ENCODE measurements around the gene YWHAB. TPM values are rescaled to one million over a fixed set of nuclear protein-coding genes. Genes with fewer than 3 reads are reported as not detected.
A peak's percentile ranks its signal among the peaks of the same experiment; 100 is the strongest.
"Not testable (repeated sequence)": the region's sequence is repeated elsewhere in the genome, so short reads cannot be mapped to it uniquely, and the experiment has no call there.

YWHAB gene
- total RNA-seq, 1 donor from 2014 or later = 43.2 TPM

DNA sequence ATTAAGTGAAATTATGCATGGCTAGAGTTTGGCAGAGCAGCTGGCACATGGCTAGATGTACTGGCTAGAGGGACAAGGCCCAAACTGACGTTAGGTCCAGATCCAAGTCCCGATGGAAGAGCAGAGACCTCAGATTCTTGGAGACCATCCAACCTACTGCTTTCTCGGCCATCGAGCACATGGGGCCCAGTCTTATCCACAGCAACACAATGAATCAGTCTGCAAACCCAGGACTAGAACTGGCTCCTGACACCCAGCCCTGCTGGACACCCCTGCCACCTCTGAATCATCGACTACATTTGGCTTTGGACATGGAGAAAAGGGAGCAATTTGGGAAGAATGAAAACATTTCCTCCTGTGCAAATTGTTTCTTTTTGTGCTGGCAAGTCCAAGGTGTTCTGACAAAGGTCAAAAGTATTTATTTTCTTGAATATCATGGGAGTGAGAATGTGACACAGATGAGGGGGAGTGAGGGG is 23.9 kb upstream of the YWHAB start:
- DNase-seq (ENCODE audit: low read depth) = peak; percentile 39
- TF ChIP-seq, protein P1, sequence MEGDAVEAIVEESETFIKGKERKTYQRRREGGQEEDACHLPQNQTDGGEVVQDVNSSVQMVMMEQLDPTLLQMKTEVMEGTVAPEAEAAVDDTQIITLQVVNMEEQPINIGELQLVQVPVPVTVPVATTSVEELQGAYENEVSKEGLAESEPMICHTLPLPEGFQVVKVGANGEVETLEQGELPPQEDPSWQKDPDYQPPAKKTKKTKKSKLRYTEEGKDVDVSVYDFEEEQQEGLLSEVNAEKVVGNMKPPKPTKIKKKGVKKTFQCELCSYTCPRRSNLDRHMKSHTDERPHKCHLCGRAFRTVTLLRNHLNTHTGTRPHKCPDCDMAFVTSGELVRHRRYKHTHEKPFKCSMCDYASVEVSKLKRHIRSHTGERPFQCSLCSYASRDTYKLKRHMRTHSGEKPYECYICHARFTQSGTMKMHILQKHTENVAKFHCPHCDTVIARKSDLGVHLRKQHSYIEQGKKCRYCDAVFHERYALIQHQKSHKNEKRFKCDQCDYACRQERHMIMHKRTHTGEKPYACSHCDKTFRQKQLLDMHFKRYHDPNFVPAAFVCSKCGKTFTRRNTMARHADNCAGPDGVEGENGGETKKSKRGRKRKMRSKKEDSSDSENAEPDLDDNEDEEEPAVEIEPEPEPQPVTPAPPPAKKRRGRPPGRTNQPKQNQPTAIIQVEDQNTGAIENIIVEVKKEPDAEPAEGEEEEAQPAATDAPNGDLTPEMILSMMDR (IDR thresholded peaks at IDR 0.05; ENCODE audit: insufficient read depth, low read length, severe bottlenecking) = no peak
- no peak for FAIRE-seq
- H3K27me3 ChIP-seq (ENCODE audit: control insufficient read depth, insufficient read depth, low read length) = peaks cover 5% of the 10 kb centered on the region
- no peaks in the 10 kb centered on the region for H3K36me3 ChIP-seq (ENCODE audit: control insufficient read depth, insufficient read depth, low read length)
- H3K4me3 ChIP-seq (ENCODE audit: low read depth, low read length) = no peak overlapping the region

DNA sequence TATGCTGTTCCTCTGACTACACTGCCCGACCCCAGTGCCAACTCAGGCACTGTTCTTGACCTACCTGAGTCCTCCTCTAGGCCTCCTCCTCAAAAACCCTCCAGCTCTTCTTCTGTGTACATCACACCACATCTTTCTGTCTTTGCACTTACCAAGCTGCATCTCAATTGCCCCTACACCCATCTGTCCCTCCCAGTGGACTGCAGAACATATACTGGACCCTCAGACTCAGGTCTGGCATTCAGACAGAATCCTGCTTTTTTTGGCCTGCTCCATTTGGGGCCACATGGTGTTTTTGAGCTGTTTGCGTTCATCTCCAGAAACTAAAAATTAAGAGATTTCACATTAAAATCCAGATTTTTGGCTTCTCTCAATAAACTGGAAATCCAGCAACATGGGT is 23.2 kb upstream of the YWHAB start:
- Histone ChIP-seq H3K27me3 (ENCODE audit: control insufficient read depth, insufficient read depth, low read length) (peaks cover 9% of the 10 kb centered on the region), H3K36me3 (ENCODE audit: control insufficient read depth, insufficient read depth, low read length) (no peaks in the 10 kb centered on the region), H3K4me3 (ENCODE audit: low read depth, low read length) (no peak overlapping the region)
- no peak for FAIRE-seq
- no peak for DNase-seq (ENCODE audit: low read depth)
- TF ChIP-seq, protein P1 (IDR thresholded peaks at IDR 0.05; ENCODE audit: insufficient read depth, low read length, severe bottlenecking) = no peak

DNA sequence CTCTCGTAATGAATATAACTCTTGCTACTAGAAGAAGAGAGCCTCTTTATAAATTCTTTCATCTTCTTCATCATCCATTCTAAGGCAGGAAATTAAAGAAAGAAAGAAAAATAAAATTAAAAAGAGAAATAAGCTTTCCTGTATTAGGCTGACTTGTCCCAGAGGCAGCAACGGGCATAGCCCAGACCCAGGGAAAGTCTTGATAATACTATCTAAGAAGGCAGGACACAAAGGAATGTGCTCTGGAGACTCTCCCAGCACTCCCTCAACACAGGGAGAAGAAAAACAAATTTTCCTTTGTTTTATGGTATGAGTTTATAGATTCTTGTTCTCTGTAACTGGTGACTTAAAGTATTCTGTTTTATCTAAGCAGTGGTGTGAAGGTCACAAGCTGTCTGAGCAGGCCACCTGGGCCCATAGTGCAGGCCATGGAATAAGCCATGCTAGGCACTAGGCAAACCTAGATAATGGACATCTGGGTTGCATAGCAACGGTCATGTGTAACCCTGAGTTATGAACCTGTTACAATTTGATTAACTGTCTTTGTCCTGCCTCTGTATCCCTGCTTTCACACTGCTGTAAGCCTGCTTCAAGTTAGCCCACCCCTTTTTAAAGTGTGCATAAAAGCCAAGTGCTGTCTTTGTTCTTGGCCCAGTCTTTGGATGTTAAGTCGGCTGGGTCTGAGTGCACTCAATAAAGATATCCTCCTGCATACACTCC is 22.0 kb upstream of the YWHAB start:
- FAIRE-seq; DNase-seq (ENCODE audit: low read depth); H3K4me3 ChIP-seq (ENCODE audit: low read depth, low read length); H3K36me3 ChIP-seq (ENCODE audit: control insufficient read depth, insufficient read depth, low read length): not testable (repeated sequence)
- peaks cover 12% of the 10 kb centered on the region for H3K27me3 ChIP-seq (ENCODE audit: control insufficient read depth, insufficient read depth, low read length)

DNA sequence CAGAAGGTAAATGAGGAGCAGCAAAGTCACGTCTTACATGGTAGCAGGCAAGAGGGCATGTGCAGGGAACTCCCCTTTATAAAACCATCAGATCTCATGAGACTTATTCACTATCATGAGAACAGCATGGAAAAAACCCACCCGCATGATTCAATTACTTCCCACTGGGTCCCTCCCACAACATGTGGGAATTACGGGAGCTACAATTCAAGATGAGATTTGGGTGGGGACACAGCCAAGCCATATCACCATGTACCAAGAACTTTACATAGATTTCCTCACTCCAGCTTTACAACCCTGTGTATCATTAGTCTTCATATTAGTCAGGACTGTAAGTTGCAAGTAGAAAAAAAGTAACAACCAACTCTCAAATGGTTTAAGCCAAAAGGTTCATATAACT is 21.0 kb upstream of the YWHAB start:
- not testable (repeated sequence) for H3K4me3 ChIP-seq (ENCODE audit: low read depth, low read length); FAIRE-seq; H3K36me3 ChIP-seq (ENCODE audit: control insufficient read depth, insufficient read depth, low read length); DNase-seq (ENCODE audit: low read depth)
- peaks cover 13% of the 10 kb centered on the region for H3K27me3 ChIP-seq (ENCODE audit: control insufficient read depth, insufficient read depth, low read length)

DNA sequence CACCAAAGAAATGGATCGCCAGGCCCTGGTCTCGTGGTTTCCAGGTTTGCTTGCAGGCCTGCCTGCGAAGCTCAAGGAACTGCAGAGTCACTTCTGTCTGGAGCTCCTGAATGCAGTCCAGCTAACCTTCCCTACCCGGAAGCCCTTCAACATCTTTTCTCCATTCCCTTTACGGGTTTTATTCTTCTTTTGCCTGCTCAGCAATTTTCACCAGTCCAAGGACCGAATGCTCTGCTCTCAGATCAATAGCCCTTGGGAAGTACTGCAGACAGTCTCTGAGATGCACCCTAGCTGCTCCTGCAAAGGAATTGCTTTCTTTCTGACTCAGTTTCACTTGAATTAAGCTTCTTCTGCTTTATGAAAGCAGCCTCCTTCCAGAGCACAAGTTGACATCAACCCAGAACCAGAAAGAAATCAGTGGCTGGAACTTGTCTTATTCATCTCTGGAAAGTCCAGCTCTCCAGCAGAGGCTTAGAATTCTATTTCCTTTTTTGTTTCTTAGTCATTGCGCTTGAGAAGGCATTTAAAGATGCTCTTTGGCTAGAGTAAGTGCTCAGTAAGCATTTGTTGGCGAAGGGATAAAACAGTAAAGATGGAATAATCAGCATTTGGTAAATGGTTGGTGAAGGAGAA is 18.7 kb upstream of the YWHAB start:
- TF ChIP-seq, protein P1 (IDR thresholded peaks at IDR 0.05; ENCODE audit: insufficient read depth, low read length, severe bottlenecking) = no peak
- H3K27me3 ChIP-seq (ENCODE audit: control insufficient read depth, insufficient read depth, low read length) = peaks cover 15% of the 10 kb centered on the region
- DNase-seq (ENCODE audit: low read depth) (no peak), FAIRE-seq (no peak)
- H3K36me3 ChIP-seq (ENCODE audit: control insufficient read depth, insufficient read depth, low read length) = no peaks in the 10 kb centered on the region
- no peak overlapping the region for H3K4me3 ChIP-seq (ENCODE audit: low read depth, low read length)

DNA sequence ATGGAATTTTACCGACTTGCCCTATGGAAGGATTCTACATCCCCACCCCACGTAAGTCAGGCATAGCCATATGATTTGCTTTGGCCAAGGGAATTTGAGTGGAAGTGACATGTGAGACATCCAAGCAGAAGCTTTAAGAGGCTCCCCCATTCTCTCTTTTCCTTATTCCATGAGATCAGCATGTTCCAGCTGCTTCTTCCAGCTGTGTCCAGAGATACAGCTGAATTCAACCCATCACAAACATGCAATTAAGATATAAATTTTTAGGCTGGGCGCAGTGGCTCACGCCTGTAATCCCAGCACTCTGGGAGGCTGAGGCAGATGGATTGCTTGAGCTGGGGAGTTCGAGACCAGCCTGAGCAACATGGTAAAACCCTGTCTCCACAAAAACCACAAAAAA is 16.0 kb upstream of the YWHAB start:
- DNase-seq (ENCODE audit: low read depth) (no peak), FAIRE-seq (no peak)
- Histone ChIP-seq H3K27me3 (ENCODE audit: control insufficient read depth, insufficient read depth, low read length) (peaks cover 15% of the 10 kb centered on the region), H3K4me3 (ENCODE audit: low read depth, low read length) (no peak overlapping the region), H3K36me3 (ENCODE audit: control insufficient read depth, insufficient read depth, low read length) (no peaks in the 10 kb centered on the region)
- TF ChIP-seq, protein P1 (IDR thresholded peaks at IDR 0.05; ENCODE audit: insufficient read depth, low read length, severe bottlenecking) = no peak

DNA sequence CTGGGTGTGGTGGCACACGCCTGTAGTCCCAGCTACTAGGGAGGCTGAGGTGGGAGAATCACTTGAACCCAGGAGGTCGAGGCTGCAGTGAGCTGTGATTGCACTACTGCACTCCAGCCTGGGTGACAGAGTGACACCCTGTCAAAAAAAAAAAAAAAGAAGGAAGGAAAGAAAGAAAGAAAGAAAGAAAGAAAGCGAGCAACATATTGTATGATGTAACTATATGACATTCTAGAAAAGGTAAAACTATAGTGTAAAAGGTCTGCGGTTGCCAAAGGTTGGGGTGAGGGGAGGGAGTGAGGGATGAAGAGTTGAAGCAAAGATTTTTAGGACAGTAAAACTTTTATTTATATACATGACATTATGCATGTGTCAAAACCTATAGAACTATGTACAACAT is 3.1 kb upstream of the YWHAB start:
- H3K27me3 ChIP-seq (ENCODE audit: control insufficient read depth, insufficient read depth, low read length); DNase-seq (ENCODE audit: low read depth); FAIRE-seq; H3K4me3 ChIP-seq (ENCODE audit: low read depth, low read length); H3K36me3 ChIP-seq (ENCODE audit: control insufficient read depth, insufficient read depth, low read length): not testable (repeated sequence)
